ENCODE results near the gene RTN4RL1. TPM values are rescaled to one million over a fixed set of nuclear protein-coding genes. Genes with fewer than 3 reads are reported as not detected.

Gene RTN4RL1
- total RNA-seq, 1 donor from 2014 or later: 3.7 TPM

- no peak for TF ChIP-seq POLR2A (IDR thresholded peaks at IDR 0.05)
- TF ChIP-seq POLR2AphosphoS5 (IDR thresholded peaks at IDR 0.05; ENCODE audit: insufficient read depth in 1 of 2, low read depth in 1 of 2): no peak
- no peak for TF ChIP-seq CTCF (IDR thresholded peaks at IDR 0.05)
- H3K27me3 ChIP-seq: no peaks in the 10 kb centered on the region
- no peak for DNase-seq (ENCODE audit: extremely low spot score in 2 of 2)
- intact Hi-C loops (cut with DNase I): no loop called here
- peaks cover 15% of the 10 kb centered on the region for H3K4me1 ChIP-seq
- H3K36me3 ChIP-seq: no peaks in the 10 kb centered on the region
- no peak overlapping the region for H3K4me3 ChIP-seq
- H3K27ac ChIP-seq: no peak overlapping the region
- no peaks in the 10 kb centered on the region for H3K9me3 ChIP-seq
Measured at GRCh38 chr17:1906662-1907101, 118.5 kb downstream of the RTN4RL1 start.

GRCh38 chr17:1905190-1905913, 119.8 kb downstream of the RTN4RL1 start:
- Histone ChIP-seq H3K27ac (no peak overlapping the region), H3K27me3 (no peaks in the 10 kb centered on the region), H3K36me3 (no peaks in the 10 kb centered on the region), H3K4me1 (peaks cover 15% of the 10 kb centered on the region), H3K4me3 (no peak overlapping the region), H3K9me3 (no peaks in the 10 kb centered on the region)
- intact Hi-C loops (cut with DNase I): no loop called here
- no peak for DNase-seq (ENCODE audit: extremely low spot score in 2 of 2)
- TF ChIP-seq CTCF (IDR thresholded peaks at IDR 0.05): no peak
- TF ChIP-seq POLR2A (IDR thresholded peaks at IDR 0.05): no peak
- TF ChIP-seq POLR2AphosphoS5 (IDR thresholded peaks at IDR 0.05; ENCODE audit: insufficient read depth in 1 of 2, low read depth in 1 of 2): no peak

GRCh38 chr17:1904273-1905182, 120.6 kb downstream of the RTN4RL1 start:
- Histone ChIP-seq H3K27ac (no peak overlapping the region), H3K9me3 (no peaks in the 10 kb centered on the region), H3K36me3 (no peaks in the 10 kb centered on the region), H3K4me3 (no peak overlapping the region), H3K27me3 (no peaks in the 10 kb centered on the region), H3K4me1 (peaks cover 15% of the 10 kb centered on the region)
- DNase-seq (ENCODE audit: extremely low spot score in 2 of 2): no peak
- intact Hi-C loops (cut with DNase I): no loop called here
- TF ChIP-seq POLR2A (IDR thresholded peaks at IDR 0.05): no peak
- no peak for TF ChIP-seq POLR2AphosphoS5 (IDR thresholded peaks at IDR 0.05; ENCODE audit: insufficient read depth in 1 of 2, low read depth in 1 of 2)
- TF ChIP-seq CTCF (IDR thresholded peaks at IDR 0.05): no peak

GRCh38 chr17:1899403-1900000, 125.6 kb downstream of the RTN4RL1 start:
- H3K27ac ChIP-seq: no peak overlapping the region
- DNase-seq (ENCODE audit: extremely low spot score in 2 of 2): no peak
- intact Hi-C loops (cut with DNase I): no loop called here
- peaks cover 0 to 35% of the 10 kb centered on the region in 2 donors for H3K36me3 ChIP-seq
- H3K4me1 ChIP-seq: no peaks in the 10 kb centered on the region
- TF ChIP-seq POLR2AphosphoS5 (IDR thresholded peaks at IDR 0.05; ENCODE audit: insufficient read depth in 1 of 2, low read depth in 1 of 2): no peak
- no peak for TF ChIP-seq POLR2A (IDR thresholded peaks at IDR 0.05)
- TF ChIP-seq CTCF (IDR thresholded peaks at IDR 0.05): no peak
- no peaks in the 10 kb centered on the region for H3K9me3 ChIP-seq
- no peaks in the 10 kb centered on the region for H3K27me3 ChIP-seq
- no peak overlapping the region for H3K4me3 ChIP-seq

Measured in vagina (tissue), 2 donors.